Stimulated activated CD8-positive, alpha-beta memory T cell treated with anti-CD3 and anti-CD28 coated beads, Interleukin-7, amount 100 ng/mL, for 48 hours (primary cell): ENCODE results near the gene UCP1.

Experiments
- DNase-seq, 2 donors: peaks; one replicate each; pipeline ENCODE4 v3.0.0-alpha.2; 2020; ENCODE audit warnings: low read depth in 1 of 2; ENCODE audit errors: extremely low read depth in 1 of 2

UCP1 gene, protein sequence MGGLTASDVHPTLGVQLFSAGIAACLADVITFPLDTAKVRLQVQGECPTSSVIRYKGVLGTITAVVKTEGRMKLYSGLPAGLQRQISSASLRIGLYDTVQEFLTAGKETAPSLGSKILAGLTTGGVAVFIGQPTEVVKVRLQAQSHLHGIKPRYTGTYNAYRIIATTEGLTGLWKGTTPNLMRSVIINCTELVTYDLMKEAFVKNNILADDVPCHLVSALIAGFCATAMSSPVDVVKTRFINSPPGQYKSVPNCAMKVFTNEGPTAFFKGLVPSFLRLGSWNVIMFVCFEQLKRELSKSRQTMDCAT

DNA sequence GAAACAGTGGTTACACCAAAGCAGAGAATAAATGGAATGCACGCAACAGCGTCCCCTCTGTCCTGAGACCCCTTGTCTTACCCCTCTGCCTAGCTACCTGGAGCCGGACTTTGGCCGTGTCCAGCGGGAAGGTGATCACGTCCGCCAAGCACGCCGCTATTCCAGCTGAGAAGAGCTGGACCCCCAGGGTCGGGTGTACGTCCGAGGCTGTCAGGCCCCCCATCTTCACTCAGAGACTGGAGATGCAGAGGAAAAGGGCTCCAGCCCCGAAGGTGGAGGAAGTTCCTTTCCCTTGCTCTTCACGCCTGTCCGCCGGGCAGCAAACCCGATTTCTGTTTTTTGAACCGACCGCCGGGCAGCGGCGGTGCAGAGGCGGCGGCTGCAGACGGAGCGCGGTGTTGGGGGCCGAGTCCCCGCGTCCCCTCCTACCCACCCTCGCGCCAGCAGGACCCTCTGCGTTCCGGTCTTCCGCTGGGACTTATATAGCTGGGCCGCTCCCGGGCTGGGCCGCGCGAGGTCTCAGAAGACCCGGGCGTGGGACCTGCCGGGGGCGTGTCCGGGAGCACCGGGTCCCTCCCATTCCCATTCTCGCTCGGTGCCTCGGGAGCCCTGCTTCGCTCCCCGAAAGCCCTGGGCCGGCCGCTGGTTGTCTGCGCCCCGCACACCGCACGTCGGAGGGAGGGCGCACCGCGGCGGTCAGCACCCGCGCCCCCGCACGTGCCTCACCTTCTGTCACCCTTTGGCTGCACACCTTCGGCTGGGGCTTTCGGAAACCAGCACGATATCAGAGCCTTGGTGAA is at the start of gene UCP1:
UCP1 (minus strand) TSS at position 455 of the 800 bp plus-strand sequence; CDS start at position 223, 232 bp downstream.
- no peak for DNase-seq

DNA sequence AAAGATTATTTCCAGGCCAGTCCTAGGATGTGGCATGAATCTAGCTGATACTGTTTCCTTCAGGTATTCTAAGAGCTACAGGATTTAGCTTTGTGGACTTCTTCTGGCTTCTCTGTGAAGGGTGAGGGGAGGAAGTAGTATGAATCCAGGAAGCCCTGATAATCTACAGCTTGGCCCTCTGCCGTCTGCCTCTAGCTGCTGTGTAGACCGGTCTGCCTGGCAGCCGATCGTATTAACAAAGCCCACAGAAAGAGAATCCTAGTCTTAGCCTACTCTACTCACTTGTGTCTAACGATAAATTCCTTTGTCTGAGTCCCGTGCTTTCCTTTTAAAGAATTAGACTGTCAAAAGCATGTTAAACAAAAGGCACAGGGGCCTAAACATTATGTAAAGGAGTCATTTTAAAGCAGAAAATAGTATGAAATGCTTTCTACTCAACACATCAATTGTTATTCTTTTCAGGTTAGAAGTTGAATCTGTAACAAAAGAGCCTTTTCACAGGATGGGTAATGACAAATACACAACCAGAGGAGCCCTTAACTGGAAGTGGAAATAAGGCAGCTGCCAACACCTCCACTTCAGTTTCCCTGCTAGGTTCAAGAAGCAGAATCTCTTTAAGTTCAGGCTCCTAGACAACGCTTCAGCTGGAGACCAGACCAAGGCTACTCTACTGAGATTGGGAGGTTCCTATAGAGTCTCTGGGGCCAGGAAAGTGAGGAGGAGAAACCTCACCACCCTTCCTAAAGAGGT is 48.9 kb upstream of the UCP1 start:
- DNase-seq = no peak

DNA sequence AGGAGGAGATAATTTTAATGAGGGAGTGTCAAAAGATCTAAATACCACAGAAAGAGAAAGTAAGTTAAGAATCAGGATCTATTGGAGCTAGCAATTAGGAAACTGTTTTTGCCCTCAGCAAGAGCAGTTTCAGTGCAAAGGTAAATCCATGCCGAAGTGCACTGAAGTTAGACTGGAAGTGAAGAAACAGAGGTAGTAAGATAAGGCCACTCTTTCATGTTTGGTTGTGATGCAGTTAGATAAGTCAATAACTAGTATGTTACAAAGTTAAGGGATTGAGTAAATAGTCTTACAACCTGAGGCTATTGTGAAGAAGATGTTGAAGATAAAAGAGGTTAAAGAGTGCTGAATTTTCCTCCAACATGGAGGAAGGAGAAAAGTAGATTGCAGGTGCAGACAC is 46.7 kb upstream of the UCP1 start:
- DNase-seq = no peak

DNA sequence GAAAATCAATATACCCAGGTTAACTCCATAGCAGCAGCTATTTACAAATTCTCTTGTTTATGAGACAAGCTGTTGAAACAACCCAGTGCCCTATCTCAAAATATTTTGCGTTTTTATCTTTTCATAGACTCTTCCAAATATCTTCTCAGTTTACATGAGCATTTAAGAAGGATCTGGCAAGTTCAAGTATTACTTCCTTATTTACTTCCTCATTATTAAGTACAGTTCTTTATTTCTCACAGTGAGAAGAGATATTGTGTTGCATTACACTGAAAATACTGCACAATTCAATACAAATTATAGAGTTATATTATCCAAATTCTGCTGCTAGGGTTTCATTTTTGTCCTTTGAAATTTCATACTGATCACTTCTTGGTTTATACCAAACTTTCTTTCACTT is 43.6 kb upstream of the UCP1 start:
- DNase-seq = no peak

GRCh38 chr4:140611854-140612253 is 43.1 kb upstream of the UCP1 start:
- no peak for DNase-seq

DNA sequence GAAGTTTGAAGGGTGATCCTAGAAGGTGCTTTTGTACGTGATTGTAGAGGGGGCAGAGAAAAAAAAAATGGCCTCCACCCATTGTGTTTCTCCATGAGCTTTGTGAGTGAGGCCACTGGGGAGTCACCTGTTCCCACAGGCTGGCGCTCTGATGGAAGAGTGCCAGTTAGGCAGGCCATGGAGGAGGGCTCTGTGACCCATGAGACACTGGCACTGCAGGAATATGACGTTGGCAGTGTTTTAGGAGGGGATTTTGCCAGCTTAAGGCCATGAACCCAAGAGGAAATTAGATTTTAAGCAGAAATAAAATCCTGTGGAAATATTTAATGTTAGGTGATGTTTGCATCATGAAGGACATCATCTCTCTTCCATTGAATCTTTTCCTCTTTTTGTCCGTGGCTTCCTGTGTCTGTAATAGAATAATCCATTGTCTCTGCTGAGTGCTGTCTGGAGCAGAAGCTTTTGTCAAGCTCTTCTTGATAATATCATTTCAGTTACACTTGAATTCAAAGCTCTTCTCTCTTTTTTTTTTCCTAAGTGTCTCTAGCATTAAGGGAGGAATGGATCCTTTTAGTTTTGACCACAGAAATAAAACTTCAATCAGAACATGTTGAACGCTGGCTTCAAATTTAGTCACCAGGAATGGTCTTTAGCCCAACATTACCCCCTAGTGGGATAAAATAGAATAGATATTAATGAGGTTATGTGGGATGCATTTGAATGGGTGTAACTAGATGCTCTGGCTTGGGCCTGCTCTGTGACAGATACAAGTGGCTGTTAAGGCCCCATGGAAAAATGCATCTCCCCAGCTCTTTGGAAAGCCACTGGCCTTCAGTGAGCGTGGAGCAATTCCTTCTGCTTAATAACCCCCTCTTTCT is 41.0 kb upstream of the UCP1 start:
- no peak for DNase-seq

- DNase-seq = no peak
Measured at GRCh38 chr4:140607852-140608251, 39.1 kb upstream of the UCP1 start.

DNA sequence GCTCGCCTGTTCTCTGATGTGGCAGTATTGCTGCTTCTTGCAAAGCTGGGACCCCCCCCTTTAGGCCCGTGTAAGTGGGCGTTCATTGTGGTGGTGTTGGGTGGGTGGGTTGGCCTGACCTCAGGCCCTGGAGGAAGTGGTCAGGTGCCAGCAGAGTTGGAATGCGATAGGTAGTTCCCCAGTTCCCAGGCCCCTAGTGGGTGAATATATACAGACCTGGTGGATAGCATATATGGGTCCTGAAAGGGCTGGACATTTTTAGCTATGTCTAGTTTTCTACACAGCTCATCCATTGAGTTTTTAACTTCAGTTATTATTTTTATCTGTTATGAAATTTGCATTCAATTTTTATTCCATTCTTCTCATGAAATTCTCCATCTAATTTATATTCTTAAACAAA is 35.8 kb upstream of the UCP1 start:
- DNase-seq = no peak

GRCh38 chr4:140603286-140603685 is 34.5 kb upstream of the UCP1 start:
- no peak for DNase-seq

DNA sequence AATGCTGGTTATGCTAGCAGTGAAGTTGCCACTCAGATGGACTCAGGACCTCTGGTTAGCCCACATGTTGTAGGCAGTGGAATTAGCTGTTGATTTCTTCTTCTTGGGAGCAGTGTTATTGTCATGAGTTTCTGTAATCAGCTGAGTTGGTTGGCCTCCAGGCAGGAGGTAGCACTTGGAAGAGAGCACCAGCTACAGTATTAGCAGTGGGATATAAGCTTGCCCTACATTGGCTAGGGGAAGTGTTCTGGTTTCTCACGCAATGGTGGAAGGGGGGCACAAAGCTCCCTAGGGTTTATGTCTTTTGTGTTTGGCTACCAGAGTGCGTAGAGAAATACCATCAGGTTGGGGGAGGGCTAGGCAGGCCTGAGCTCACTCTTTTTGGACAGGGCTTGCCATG is 34.0 kb upstream of the UCP1 start:
- no peak for DNase-seq

GRCh38 chr4:140600408-140600807 is 31.6 kb upstream of the UCP1 start:
- no peak for DNase-seq

GRCh38 chr4:140595065-140595464 is 26.3 kb upstream of the UCP1 start:
- DNase-seq = no peak

DNA sequence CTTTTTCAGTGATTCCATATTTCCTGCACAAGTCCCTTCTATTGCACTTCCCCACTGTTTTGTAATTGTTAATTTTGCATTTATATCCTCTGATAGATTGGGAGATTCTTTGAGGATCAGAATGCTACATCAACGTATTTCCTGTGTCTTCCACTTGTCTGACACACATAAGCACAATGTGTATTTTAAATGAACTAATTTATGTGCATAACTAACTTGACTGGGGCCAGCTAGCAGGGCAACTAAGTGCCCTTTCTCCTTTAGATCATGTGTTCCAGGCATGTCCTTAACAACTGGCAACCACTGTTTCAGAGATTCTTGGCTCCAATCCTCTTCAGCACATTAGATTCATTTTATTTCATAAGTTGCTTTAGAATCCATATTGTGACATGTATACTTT is 15.7 kb upstream of the UCP1 start:
- no peak for DNase-seq

DNA sequence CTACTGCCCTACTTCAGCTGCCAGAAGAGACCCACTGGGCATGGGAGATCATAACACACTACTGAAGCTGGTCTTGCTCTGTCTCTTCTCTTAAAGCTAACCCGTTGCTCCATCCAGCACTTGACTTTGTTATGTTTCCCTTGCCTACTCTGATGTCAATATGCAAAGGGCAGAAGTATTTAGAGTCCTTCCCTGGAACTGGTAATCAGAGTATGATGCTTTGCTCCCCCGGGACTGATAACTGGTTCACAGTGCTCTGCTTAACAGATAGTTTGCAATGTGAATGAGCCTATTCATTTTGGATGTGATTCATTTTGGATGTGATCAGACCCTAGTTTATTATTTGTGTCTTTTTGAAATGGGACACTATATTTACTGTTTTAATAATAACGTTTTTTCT is 12.3 kb upstream of the UCP1 start:
- DNase-seq = no peak

DNA sequence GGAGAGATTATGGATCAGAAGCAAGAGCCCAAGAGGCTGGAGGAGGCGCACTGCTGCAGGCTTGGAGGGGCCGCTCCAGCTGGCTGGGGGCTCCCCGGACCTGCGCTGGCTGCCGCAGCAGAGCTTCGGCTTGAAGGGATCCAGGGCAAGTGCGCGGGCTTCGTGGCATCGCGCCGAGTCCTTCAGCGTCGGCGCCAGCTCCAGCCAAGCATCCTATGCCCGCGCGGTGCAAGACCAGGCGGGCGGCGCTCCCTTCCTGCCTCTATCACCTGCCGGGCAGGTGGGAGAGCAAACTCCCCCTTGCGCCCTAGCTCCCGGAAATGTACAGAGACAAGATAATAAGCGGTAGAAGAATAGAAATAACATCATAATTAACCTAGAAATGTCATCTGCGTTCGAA is 10.5 kb upstream of the UCP1 start:
- DNase-seq = no peak

DNA sequence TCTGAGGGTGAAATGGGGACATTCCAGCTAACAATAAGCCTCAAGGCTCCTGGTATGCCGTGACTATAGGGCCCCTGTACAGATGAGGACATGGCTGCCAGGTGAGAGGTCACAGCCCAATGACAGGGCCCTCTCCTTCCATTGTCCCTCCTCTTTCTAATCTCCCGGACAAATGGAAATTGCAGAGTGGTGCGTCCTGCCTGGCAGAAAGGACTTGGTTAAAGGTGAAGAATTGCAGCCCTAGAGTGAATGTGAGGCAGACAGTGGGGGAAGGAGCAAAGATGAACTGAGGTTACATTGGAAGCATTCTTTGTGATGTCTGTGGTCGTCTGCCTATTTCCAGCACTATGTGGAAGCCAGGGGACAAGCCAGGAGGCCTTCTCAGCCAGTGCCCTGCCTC is 6.7 kb upstream of the UCP1 start:
- no peak for DNase-seq

DNA sequence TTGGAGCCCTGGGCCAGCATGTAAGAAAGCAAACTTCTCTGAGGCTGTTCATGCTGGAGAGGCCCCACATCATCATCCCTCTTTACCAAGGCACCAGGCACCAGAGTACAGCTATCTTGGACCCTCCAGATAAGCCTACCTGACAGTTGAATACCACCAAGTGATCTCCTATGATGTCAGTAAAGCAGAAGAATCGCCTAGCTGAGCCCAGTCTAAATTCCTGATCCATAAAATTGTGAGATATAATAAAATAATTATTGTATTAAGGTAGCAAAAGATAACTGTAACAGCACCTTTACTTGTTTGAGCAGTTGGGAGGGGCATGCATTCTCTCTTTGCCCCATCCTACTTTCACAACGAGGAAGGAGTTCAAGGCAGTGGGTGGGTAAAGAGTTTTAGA is 2.9 kb upstream of the UCP1 start:
- no peak for DNase-seq

- DNase-seq = no peak
Measured at GRCh38 chr4:140569307-140569638, 512 bp upstream of the UCP1 start.

- DNase-seq = no peak
Measured at GRCh38 chr4:140559696-140560095, 9.1 kb downstream of the UCP1 start.

GRCh38 chr4:140557831-140558435 is 10.8 kb downstream of the UCP1 start:
- no peak for DNase-seq
